ENCODE results near the gene ALPK1. TPM values are rescaled to one million over a fixed set of nuclear protein-coding genes. Genes with fewer than 3 reads are reported as not detected.
"Not testable (repeated sequence)": the region's sequence is repeated elsewhere in the genome, so short reads cannot be mapped to it uniquely, and the experiment has no call there.

Gene ALPK1
- total RNA-seq, 1 donor from 2014 or later = 13.7 TPM

DNA sequence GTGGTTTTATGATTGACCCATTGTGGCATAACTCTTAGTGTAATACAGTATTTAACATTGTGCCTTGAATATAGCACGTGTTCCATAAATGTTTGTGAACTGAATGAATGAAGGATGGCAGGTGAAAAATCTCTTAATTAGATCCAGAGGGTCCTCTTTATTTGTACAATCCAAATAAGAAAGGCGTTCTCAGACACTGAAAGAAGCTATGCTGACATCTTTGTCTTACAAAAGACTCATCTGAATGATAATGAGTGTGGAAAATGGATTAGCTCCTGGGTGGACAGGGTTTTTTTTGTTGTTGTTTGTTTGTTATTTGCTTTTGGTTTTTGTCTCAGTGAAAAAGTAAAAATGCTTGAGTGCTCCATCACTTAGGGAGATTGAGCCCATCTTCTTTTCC, 156.2 kb downstream of the ALPK1 start:
- no peaks in the 10 kb centered on the region for H3K36me3 ChIP-seq (ENCODE audit: control insufficient read depth, insufficient read depth, low read length)

DNA sequence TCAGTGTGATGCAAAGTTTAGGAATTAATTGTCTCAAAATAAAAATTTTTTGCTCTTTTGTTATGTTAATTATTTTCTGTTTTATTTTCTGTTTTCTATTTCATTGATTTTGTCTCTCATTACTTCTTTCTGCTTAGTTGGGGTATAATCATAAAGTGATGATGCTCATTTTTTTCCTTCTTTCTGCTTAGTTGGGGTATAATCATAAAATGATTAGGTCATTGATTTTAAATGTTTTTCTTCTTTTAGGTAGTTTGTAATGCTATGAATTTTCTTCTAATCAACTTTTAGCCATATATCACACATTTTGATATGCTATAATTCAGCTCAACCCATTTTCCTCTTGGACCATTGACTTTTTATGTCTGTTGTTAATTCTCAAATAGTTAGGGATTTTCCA, 175.1 kb downstream of the ALPK1 start:
- TF ChIP-seq, protein P1, sequence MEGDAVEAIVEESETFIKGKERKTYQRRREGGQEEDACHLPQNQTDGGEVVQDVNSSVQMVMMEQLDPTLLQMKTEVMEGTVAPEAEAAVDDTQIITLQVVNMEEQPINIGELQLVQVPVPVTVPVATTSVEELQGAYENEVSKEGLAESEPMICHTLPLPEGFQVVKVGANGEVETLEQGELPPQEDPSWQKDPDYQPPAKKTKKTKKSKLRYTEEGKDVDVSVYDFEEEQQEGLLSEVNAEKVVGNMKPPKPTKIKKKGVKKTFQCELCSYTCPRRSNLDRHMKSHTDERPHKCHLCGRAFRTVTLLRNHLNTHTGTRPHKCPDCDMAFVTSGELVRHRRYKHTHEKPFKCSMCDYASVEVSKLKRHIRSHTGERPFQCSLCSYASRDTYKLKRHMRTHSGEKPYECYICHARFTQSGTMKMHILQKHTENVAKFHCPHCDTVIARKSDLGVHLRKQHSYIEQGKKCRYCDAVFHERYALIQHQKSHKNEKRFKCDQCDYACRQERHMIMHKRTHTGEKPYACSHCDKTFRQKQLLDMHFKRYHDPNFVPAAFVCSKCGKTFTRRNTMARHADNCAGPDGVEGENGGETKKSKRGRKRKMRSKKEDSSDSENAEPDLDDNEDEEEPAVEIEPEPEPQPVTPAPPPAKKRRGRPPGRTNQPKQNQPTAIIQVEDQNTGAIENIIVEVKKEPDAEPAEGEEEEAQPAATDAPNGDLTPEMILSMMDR (IDR thresholded peaks at IDR 0.05; ENCODE audit: insufficient read depth, low read length, severe bottlenecking) = no peak
- Histone ChIP-seq H3K27me3 (ENCODE audit: control insufficient read depth, insufficient read depth, low read length) (no peaks in the 10 kb centered on the region), H3K4me3 (ENCODE audit: low read depth, low read length) (no peak overlapping the region), H3K36me3 (ENCODE audit: control insufficient read depth, insufficient read depth, low read length) (no peaks in the 10 kb centered on the region)
- DNase-seq (ENCODE audit: low read depth) = no peak
- FAIRE-seq = no peak

More for the DNA sequence above, 156.2 kb downstream of the ALPK1 start:
- DNase-seq (ENCODE audit: low read depth) (no peak), FAIRE-seq (no peak)
- TF ChIP-seq, protein P1 (IDR thresholded peaks at IDR 0.05; ENCODE audit: insufficient read depth, low read length, severe bottlenecking) = no peak
- H3K4me3 ChIP-seq (ENCODE audit: low read depth, low read length) = no peak overlapping the region
- no peaks in the 10 kb centered on the region for H3K27me3 ChIP-seq (ENCODE audit: control insufficient read depth, insufficient read depth, low read length)

DNA sequence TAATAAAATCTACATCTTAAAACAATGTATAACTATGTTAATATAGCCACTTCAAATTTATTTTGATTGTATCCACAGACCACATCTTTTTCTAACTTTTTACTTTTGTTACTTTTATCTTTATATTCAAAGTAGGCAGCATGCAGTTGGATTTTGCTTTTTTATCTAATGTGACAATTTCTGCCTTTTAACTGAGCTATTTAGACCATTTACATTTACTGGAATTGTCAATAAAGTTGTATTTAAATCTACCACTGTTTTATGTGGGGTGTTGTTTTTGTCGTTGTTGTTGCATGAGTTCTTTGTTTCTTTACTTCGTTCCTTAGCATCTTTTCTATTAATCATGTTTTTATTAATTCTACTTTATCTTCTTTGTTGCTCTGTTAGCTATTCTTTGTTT, 176.8 kb downstream of the ALPK1 start:
- DNase-seq (ENCODE audit: low read depth) (no peak), FAIRE-seq (no peak)
- Histone ChIP-seq H3K36me3 (ENCODE audit: control insufficient read depth, insufficient read depth, low read length) (no peaks in the 10 kb centered on the region), H3K27me3 (ENCODE audit: control insufficient read depth, insufficient read depth, low read length) (no peaks in the 10 kb centered on the region), H3K4me3 (ENCODE audit: low read depth, low read length) (no peak overlapping the region)
- TF ChIP-seq, protein P1 (IDR thresholded peaks at IDR 0.05; ENCODE audit: insufficient read depth, low read length, severe bottlenecking) = no peak

DNA sequence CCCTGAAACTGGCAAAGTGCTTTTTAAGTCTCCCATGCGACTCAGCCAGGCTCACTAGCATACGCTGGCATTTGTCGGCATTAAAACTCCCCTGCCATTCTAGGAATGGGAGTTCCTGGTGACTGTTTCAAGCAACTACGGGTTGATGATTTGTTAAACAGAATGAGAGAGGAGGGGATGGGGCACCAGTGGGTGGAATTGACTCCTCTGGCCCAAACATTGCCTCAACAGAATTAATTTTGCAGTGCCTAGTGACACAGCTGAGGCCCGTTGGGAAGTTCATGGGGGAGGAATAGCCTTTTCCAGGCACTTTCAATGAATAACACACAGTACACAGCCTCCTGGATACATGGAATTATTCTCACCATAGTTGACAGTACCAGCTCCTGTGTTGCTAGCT, 188.8 kb downstream of the ALPK1 start:
- H3K27me3 ChIP-seq (ENCODE audit: control insufficient read depth, insufficient read depth, low read length) = no peaks in the 10 kb centered on the region
- FAIRE-seq (no peak), DNase-seq (ENCODE audit: low read depth) (no peak)

DNA sequence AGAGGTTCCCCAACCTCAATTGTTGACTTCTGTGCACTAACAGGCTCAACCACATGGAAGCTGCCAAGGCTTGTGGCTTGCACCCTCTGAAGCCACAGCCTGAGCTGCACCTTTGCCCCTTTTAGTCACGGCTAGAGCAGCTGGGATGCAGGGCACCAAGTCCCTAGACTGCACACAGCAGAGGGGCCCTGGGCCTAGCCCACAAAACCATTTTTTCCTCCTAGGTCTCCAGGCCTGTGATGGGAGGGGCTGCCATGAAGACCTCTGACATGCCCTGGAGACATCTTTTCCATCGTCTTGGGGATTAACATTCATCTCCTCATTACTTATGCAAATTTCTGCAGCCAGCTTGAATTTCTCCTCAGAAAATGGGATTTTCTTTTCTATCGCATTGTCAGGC, 193.6 kb downstream of the ALPK1 start:
- not testable (repeated sequence) for FAIRE-seq

More for the DNA sequence above, 188.8 kb downstream of the ALPK1 start:
- TF ChIP-seq, protein P1 (IDR thresholded peaks at IDR 0.05; ENCODE audit: insufficient read depth, low read length, severe bottlenecking) = no peak
- Histone ChIP-seq H3K36me3 (ENCODE audit: control insufficient read depth, insufficient read depth, low read length) (no peaks in the 10 kb centered on the region), H3K4me3 (ENCODE audit: low read depth, low read length) (no peak overlapping the region)

More for the DNA sequence above, 193.6 kb downstream of the ALPK1 start:
- not testable (repeated sequence) for DNase-seq (ENCODE audit: low read depth); H3K27me3 ChIP-seq (ENCODE audit: control insufficient read depth, insufficient read depth, low read length); H3K36me3 ChIP-seq (ENCODE audit: control insufficient read depth, insufficient read depth, low read length); H3K4me3 ChIP-seq (ENCODE audit: low read depth, low read length)

Other genes starting within 250 kb of the ALPK1 start
- gene FAM241A, start 151.9 kb upstream of the ALPK1 start, total RNA-seq = 2.4 and 4.6 TPM in 2 replicates
- 58.4 and 67.2 TPM in 2 replicates for gene AP1AR, start 65.6 kb upstream of the ALPK1 start, total RNA-seq
- 6.3 and 7.2 TPM in 2 replicates for gene TIFA, start 11.5 kb upstream of the ALPK1 start, total RNA-seq
- gene NEUROG2, start 218.8 kb downstream of the ALPK1 start, total RNA-seq = not detected in 2 replicates